ENCODE data around the gene COL4A2.

COL4A2 gene

GRCh38 chr13:110462091-110462490 is 155.0 kb downstream of the COL4A2 start:
- TF ChIP-seq ZNF384 (IDR thresholded peaks at IDR 0.05) (no peak), FOXK2 (IDR thresholded peaks at IDR 0.05) (no peak), L3MBTL2 (conservative IDR thresholded peaks at IDR 0.05) (no peak), LEF1 (IDR thresholded peaks at IDR 0.05; ENCODE audit: borderline replicate concordance) (no peak), NFRKB (IDR thresholded peaks at IDR 0.05) (no peak), HDGF (IDR thresholded peaks at IDR 0.05; ENCODE audit: borderline replicate concordance) (no peak), SP1 (IDR thresholded peaks at IDR 0.05) (no peak), CTBP1 (IDR thresholded peaks at IDR 0.05; ENCODE audit: borderline replicate concordance) (no peak), BHLHE40 (IDR thresholded peaks at IDR 0.05; ENCODE audit: borderline replicate concordance) (no peak), SUZ12 (IDR thresholded peaks at IDR 0.05) (no peak), PKNOX1 (IDR thresholded peaks at IDR 0.05) (no peak), ARNT (IDR thresholded peaks at IDR 0.05) (no peak)
- ChIA-PET CTCF (no interaction called here), POLR2A (no interaction called here)
- no peak for DNase-seq (ENCODE audit: extremely low spot score)

GRCh38 chr13:110463156-110463555 is 156.1 kb downstream of the COL4A2 start:
- TF ChIP-seq L3MBTL2 (conservative IDR thresholded peaks at IDR 0.05) = no peak
- no peak for TF ChIP-seq BHLHE40 (IDR thresholded peaks at IDR 0.05; ENCODE audit: borderline replicate concordance)
- TF ChIP-seq NFRKB (IDR thresholded peaks at IDR 0.05) = no peak
- no peak for TF ChIP-seq ELF4 (IDR thresholded peaks at IDR 0.05)
- no peak for TF ChIP-seq ARNT (IDR thresholded peaks at IDR 0.05)
- TF ChIP-seq PKNOX1 (IDR thresholded peaks at IDR 0.05) = no peak
- no peak for TF ChIP-seq FOXM1 (IDR thresholded peaks at IDR 0.05; ENCODE audit: borderline replicate concordance)
- no peak for TF ChIP-seq FOXA1 (IDR thresholded peaks at IDR 0.05)
- TF ChIP-seq FOXK2 (IDR thresholded peaks at IDR 0.05) = no peak
- no peak for TF ChIP-seq LEF1 (IDR thresholded peaks at IDR 0.05; ENCODE audit: borderline replicate concordance)
- TF ChIP-seq TARDBP (IDR thresholded peaks at IDR 0.05) = no peak
- no peak for TF ChIP-seq SP1 (IDR thresholded peaks at IDR 0.05)
- no peak for TF ChIP-seq ZNF384 (IDR thresholded peaks at IDR 0.05)
- no peak for TF ChIP-seq HDGF (IDR thresholded peaks at IDR 0.05; ENCODE audit: borderline replicate concordance)
- TF ChIP-seq CTBP1 (IDR thresholded peaks at IDR 0.05; ENCODE audit: borderline replicate concordance) = no peak
- no peak for TF ChIP-seq SUZ12 (IDR thresholded peaks at IDR 0.05)
- ChIA-PET CTCF (no interaction called here), POLR2A (no interaction called here)
- DNase-seq (ENCODE audit: extremely low spot score) = no peak

- POLR2A ChIA-PET = no interaction called here
- no peak for DNase-seq (ENCODE audit: extremely low spot score)
- TF ChIP-seq ZNF384 (IDR thresholded peaks at IDR 0.05) (no peak), ARNT (IDR thresholded peaks at IDR 0.05) (no peak), TARDBP (IDR thresholded peaks at IDR 0.05) (no peak), NFRKB (IDR thresholded peaks at IDR 0.05) (no peak), L3MBTL2 (conservative IDR thresholded peaks at IDR 0.05) (no peak), SUZ12 (IDR thresholded peaks at IDR 0.05) (no peak), CTBP1 (IDR thresholded peaks at IDR 0.05; ENCODE audit: borderline replicate concordance) (no peak), SP1 (IDR thresholded peaks at IDR 0.05) (no peak), FOXM1 (IDR thresholded peaks at IDR 0.05; ENCODE audit: borderline replicate concordance) (no peak), FOXA1 (IDR thresholded peaks at IDR 0.05) (no peak), LEF1 (IDR thresholded peaks at IDR 0.05; ENCODE audit: borderline replicate concordance) (no peak)
- CTCF ChIA-PET = no interaction called here
These were observed 156.9 kb downstream of the COL4A2 start for GRCh38 chr13:110463871-110464510.

- no peak for TF ChIP-seq FOXM1 (IDR thresholded peaks at IDR 0.05; ENCODE audit: borderline replicate concordance)
- TF ChIP-seq PKNOX1 (IDR thresholded peaks at IDR 0.05) = no peak
- no peak for TF ChIP-seq LEF1 (IDR thresholded peaks at IDR 0.05; ENCODE audit: borderline replicate concordance)
- no peak for TF ChIP-seq SUZ12 (IDR thresholded peaks at IDR 0.05)
- no peak for TF ChIP-seq BHLHE40 (IDR thresholded peaks at IDR 0.05; ENCODE audit: borderline replicate concordance)
- CTCF ChIA-PET = interaction anchor here (1.0 kb wide), 1 partner anchor 9 kb away, joined by 3 read pairs; no protein-coding TSS in a partner anchor
- no peak for DNase-seq (ENCODE audit: extremely low spot score)
- POLR2A ChIA-PET = no interaction called here
These were observed 157.7 kb downstream of the COL4A2 start for GRCh38 chr13:110464556-110465333.

GRCh38 chr13:110465696-110466095 is 158.6 kb downstream of the COL4A2 start:
- ChIA-PET CTCF (interaction anchor here (1.0 kb wide), 1 partner anchor 10 kb away, joined by 3 read pairs; no protein-coding TSS in a partner anchor), POLR2A (no interaction called here)
- TF ChIP-seq TARDBP (IDR thresholded peaks at IDR 0.05) (no peak), LEF1 (IDR thresholded peaks at IDR 0.05; ENCODE audit: borderline replicate concordance) (no peak), BHLHE40 (IDR thresholded peaks at IDR 0.05; ENCODE audit: borderline replicate concordance) (no peak), CTBP1 (IDR thresholded peaks at IDR 0.05; ENCODE audit: borderline replicate concordance) (no peak)
- no peak for DNase-seq (ENCODE audit: extremely low spot score)

- ChIA-PET CTCF (no interaction called here), POLR2A (no interaction called here)
- TF ChIP-seq TARDBP (IDR thresholded peaks at IDR 0.05) (no peak), SUZ12 (IDR thresholded peaks at IDR 0.05) (no peak), LEF1 (IDR thresholded peaks at IDR 0.05; ENCODE audit: borderline replicate concordance) (no peak), ELF4 (IDR thresholded peaks at IDR 0.05) (no peak), FOXK2 (IDR thresholded peaks at IDR 0.05) (no peak), NFRKB (IDR thresholded peaks at IDR 0.05) (no peak), HDGF (IDR thresholded peaks at IDR 0.05; ENCODE audit: borderline replicate concordance) (no peak), ZNF384 (IDR thresholded peaks at IDR 0.05) (no peak), FOXM1 (IDR thresholded peaks at IDR 0.05; ENCODE audit: borderline replicate concordance) (no peak), FOXA1 (IDR thresholded peaks at IDR 0.05) (no peak), SP1 (IDR thresholded peaks at IDR 0.05) (no peak), BHLHE40 (IDR thresholded peaks at IDR 0.05; ENCODE audit: borderline replicate concordance) (no peak), CTBP1 (IDR thresholded peaks at IDR 0.05; ENCODE audit: borderline replicate concordance) (no peak), L3MBTL2 (conservative IDR thresholded peaks at IDR 0.05) (no peak), ARNT (IDR thresholded peaks at IDR 0.05) (no peak), PKNOX1 (IDR thresholded peaks at IDR 0.05) (no peak)
- DNase-seq (ENCODE audit: extremely low spot score) = no peak
These were observed 159.3 kb downstream of the COL4A2 start for GRCh38 chr13:110466266-110466915.
